ENCODE data around the gene C11orf58.

DNA sequence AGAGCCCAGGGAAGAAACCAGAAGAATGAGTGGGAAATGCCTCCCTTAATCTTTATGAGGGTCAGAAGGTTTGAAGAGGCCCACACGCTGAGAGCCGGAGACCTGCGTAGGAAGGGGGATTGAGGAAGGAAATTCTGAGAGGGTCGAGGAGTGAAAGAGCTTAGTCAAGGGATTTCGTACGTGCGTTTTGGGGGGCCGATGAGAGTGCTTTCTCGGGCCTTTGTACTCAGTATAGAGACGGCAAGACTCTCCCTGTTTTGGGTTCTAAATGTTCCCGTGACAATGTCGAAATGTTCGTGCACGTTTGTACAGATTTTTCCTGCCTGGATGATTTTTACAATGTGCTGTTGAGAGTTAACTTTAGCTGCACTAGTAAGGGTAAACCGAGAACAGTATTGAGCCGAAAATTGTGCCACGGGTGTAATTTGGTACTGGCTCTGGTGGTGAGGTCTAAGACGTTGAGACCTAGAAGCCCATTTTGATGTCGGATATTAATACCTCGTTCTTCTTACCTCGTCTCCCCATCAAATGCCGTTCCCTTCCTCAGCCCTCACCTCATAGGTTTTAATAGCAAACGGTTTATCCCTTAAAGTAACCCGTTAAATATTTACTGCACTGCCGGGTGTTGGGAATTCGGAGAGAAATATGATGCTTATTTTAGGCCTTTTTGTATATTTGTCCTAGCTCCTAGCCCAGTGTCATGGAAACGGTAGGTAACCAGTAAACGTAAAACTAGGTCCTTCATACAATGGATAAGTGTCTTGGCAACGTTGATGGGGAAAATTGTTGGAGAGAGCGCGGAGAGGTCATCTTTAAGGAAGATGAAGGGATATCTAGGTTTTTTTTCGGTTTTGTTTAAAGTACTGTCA, 734 bp downstream of the C11orf58 start:
- TF ChIP-seq EZH2 (IDR thresholded peaks at IDR 0.05; ENCODE audit: insufficient read depth, poor library complexity, severe bottlenecking) (no peak), EZH2phosphoT487 (IDR thresholded peaks at IDR 0.05; ENCODE audit: insufficient read depth, low read depth) (no peak)

All from GM23248 (cell line).